Testis (tissue), 2 donors: Measurements from ENCODE around the gene ELOA.

Experiments used
- CTCF ChIP-seq, 3 experiments: fragments of 450-650 bp in 2 of 3; fragments of 200-600 bp in 1 of 3; sonication (generic) in 1 of 3; IDR thresholded peaks; one replicate each; pipeline ENCODE4 v1.5.1; 2016 to 2019; ENCODE audit warnings: antibody characterized with exemption in 3 of 3, mild to moderate bottlenecking in 2 of 3, moderate library complexity in 1 of 3
- POLR2A ChIP-seq: fragments of 450-650 bp; IDR thresholded peaks from one replicate; pipeline ENCODE4 v1.6.1; 2017; ENCODE audit warnings: antibody characterized with exemption, mild to moderate bottlenecking, moderate library complexity

GRCh38 chr1:23792151-23792945 is 49.1 kb downstream of the ELOA start:
- TF ChIP-seq POLR2A, result no peak
- TF ChIP-seq CTCF (IDR thresholded peaks at IDR 0.05), result no peak
